Right atrium auricular region (tissue), 2 donors: ENCODE results near the gene OLFML2A. TPM values are rescaled to one million over a fixed set of nuclear protein-coding genes. Genes with fewer than 3 reads are reported as not detected.

Source experiments
- DNase-seq: peaks from one replicate; pipeline ENCODE4 v3.0.0-alpha.2; 2019; ENCODE audit warnings: low spot score
- H3K27ac ChIP-seq, 2 donors: fragments of 200-600 bp; sonication (generic); 1 replicate in 1 of 2; 2 replicates in 1 of 2; pipeline ENCODE4 v1.5.1; 2016 to 2019
- H3K27me3 ChIP-seq, 2 donors: fragments of 200-600 bp; sonication (generic); one replicate each; pipeline versions ENCODE4 v1.5.1 to v1.6.0; 2017 to 2019
- H3K36me3 ChIP-seq: fragments of 200-600 bp; sonication (generic); one replicate; pipeline ENCODE4 v1.5.1; 2016
- H3K4me1 ChIP-seq, 2 donors: fragments of 200-600 bp; sonication (generic); one replicate each; pipeline versions ENCODE4 v1.5.1 to v1.6.0; 2017 to 2019
- H3K4me3 ChIP-seq, 2 donors: fragments of 200-600 bp; sonication (generic); 1 replicate in 1 of 2; 2 replicates in 1 of 2; pipeline ENCODE4 v1.5.1; 2017 to 2019; ENCODE audit warnings: mild to moderate bottlenecking in 1 of 2, moderate library complexity in 1 of 2
- H3K9me3 ChIP-seq, 2 donors: fragments of 200-600 bp; sonication (generic); one replicate each; pipeline ENCODE4 v1.5.1; 2019
- CTCF ChIP-seq, 2 donors: fragments of 200-600 bp; sonication (generic); IDR thresholded peaks; one replicate each; pipeline ENCODE4 v1.5.1; 2019; ENCODE audit warnings: antibody characterized with exemption in 2 of 2
- total RNA-seq, 2 donors: library from RNA; depleted of rRNA; stranded (reverse); fragments of >200 nt; gene quantifications; one replicate each; pipeline ENCODE4 v1.1.0, GENCODE V29; 2016

OLFML2A gene
- total RNA-seq, 2 donors from 2014 or later = 41.2 to 53.2 TPM

DNA sequence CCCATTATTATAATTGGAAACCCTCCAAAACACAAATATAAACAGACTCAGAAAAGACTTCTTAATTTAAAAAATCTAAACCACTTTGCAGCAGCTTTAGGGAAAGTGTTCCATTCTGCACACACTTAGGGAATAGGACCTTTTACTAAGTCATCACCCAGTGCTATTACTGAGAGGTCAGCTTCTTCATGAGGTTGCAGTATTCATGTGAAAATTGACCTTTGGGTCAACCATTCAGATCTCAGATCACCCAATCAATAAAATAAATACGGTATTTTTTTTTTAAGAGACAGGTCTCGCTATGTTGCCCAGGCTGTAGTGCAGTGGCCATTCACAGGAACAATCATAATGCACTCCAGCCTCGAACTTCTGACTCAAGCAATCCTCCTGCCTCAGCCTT lies 27.6 kb upstream of the OLFML2A start:
- no peaks in the 10 kb centered on the region for H3K9me3 ChIP-seq
- DNase-seq = no peak
- H3K4me1 ChIP-seq = no peaks in the 10 kb centered on the region
- H3K36me3 ChIP-seq = no peaks in the 10 kb centered on the region
- no peak for TF ChIP-seq CTCF (IDR thresholded peaks at IDR 0.05)
- H3K4me3 ChIP-seq = no peak overlapping the region
- H3K27ac ChIP-seq = no peak overlapping the region
- no peaks in the 10 kb centered on the region for H3K27me3 ChIP-seq

DNA sequence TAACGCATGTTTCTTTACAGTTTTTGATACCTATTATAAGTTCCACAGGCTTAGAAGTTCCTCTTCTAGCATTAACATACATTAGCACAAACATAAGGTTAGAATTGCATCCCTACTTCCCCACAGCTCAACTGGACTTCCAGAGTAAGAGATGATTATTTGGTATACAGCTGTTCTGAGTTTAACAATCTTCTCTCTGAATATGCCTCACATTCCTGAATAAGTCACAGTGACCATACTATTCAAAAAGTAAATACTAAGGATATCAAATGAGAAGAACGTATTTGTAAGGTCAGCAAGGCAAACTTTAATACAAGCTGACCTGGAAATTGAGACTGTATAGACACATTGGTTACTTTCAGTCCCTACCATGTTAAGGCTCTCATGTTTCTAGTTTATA lies 27.2 kb upstream of the OLFML2A start:
- no peak overlapping the region for H3K27ac ChIP-seq
- H3K9me3 ChIP-seq = no peaks in the 10 kb centered on the region
- DNase-seq = no peak
- no peaks in the 10 kb centered on the region for H3K27me3 ChIP-seq
- H3K4me1 ChIP-seq = no peaks in the 10 kb centered on the region
- no peaks in the 10 kb centered on the region for H3K36me3 ChIP-seq
- no peak for TF ChIP-seq CTCF (IDR thresholded peaks at IDR 0.05)
- H3K4me3 ChIP-seq = no peak overlapping the region

DNA sequence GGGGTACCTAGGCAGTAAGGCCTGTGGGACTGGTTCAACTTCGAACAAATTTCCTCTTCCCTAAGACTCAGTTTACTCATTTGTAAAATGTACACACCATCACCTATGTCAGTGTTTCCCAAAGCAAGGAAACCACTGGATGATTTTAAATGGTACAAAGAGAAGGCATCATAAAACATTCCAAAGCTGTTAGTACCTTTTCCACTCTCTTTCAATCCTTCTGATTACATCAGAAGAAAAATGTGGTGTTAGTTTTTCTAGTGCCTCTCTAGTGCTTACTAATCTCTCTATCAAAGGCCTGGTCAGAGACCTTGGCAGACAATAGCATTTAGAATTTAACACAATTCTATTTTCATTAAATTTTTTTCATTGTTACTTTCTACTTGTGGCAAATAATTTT lies 24.0 kb upstream of the OLFML2A start:
- no peak for DNase-seq
- Histone ChIP-seq H3K9me3 (no peaks in the 10 kb centered on the region), H3K4me1 (no peaks in the 10 kb centered on the region), H3K27me3 (no peaks in the 10 kb centered on the region), H3K36me3 (no peaks in the 10 kb centered on the region), H3K27ac (no peak overlapping the region), H3K4me3 (no peak overlapping the region)
- TF ChIP-seq CTCF (IDR thresholded peaks at IDR 0.05) = no peak

GRCh38 chr9:124754289-124754688 lies 22.6 kb upstream of the OLFML2A start:
- H3K36me3 ChIP-seq = no peaks in the 10 kb centered on the region
- H3K9me3 ChIP-seq = no peaks in the 10 kb centered on the region
- H3K27me3 ChIP-seq = no peaks in the 10 kb centered on the region
- TF ChIP-seq CTCF (IDR thresholded peaks at IDR 0.05) = peak in 1 of 2 donors; percentile 33
- H3K4me1 ChIP-seq = no peaks in the 10 kb centered on the region
- DNase-seq = no peak
- H3K27ac ChIP-seq = no peak overlapping the region
- H3K4me3 ChIP-seq = no peak overlapping the region

- Histone ChIP-seq H3K27me3 (no peaks in the 10 kb centered on the region), H3K4me1 (no peaks in the 10 kb centered on the region), H3K27ac (no peak overlapping the region), H3K36me3 (no peaks in the 10 kb centered on the region), H3K4me3 (no peak overlapping the region), H3K9me3 (no peaks in the 10 kb centered on the region)
- DNase-seq = no peak
- no peak for TF ChIP-seq CTCF (IDR thresholded peaks at IDR 0.05)
Measured at GRCh38 chr9:124755061-124755460, 21.9 kb upstream of the OLFML2A start.

DNA sequence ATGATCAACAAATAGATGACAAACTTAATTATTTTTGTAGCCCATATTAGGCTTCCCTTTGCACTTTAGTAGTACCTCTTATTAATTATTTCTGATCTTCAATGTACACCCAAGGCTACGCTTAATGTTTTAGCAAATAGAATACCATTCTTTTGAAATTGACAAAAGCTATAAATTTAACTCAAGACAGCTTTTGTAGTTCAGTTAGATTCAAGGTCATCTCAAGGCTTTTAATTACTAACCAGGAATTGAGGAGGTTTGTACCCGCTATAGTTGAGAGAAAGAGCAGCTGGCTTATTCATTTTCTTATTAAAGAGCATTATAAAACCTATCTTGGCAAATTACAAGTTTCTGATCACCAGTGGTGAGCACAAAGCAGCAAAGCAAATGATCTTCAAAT lies 20.9 kb upstream of the OLFML2A start:
- no peak for DNase-seq
- Histone ChIP-seq H3K9me3 (no peaks in the 10 kb centered on the region), H3K27me3 (no peaks in the 10 kb centered on the region), H3K4me3 (no peak overlapping the region), H3K27ac (no peak overlapping the region), H3K4me1 (no peaks in the 10 kb centered on the region), H3K36me3 (no peaks in the 10 kb centered on the region)
- TF ChIP-seq CTCF (IDR thresholded peaks at IDR 0.05) = no peak
